ENCODE results near the gene NTSR1.

Gene NTSR1

DNA sequence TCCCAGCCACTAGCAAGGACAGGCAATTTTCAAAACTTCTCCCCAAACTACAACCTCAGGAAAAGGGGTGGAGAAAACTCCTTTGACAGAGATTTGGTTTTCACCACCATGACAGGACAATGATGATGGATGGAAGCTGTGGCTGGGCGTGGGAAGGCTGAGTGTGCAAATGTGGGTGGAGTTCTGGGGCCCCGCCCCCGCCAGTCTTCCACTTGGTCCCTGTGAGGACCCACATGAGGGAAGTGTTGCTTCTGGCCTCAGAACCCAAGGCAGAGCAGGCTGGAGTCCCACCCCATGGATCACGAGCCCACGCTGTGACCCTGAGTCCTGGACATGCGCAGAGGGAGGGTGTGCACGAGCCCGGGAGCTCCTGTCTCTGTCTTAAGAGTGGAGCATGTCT is 66.1 kb downstream of the NTSR1 start:
- in situ Hi-C loops (cut with HindIII; ENCODE audit: low sequenced_read_pairs) = no loop called here
- DNase-seq (ENCODE audit: low read depth, low spot score) = no peak
- H3K4me3 ChIP-seq (ENCODE audit: low read depth, low read length) = no peak overlapping the region
- TF ChIP-seq, protein P1, sequence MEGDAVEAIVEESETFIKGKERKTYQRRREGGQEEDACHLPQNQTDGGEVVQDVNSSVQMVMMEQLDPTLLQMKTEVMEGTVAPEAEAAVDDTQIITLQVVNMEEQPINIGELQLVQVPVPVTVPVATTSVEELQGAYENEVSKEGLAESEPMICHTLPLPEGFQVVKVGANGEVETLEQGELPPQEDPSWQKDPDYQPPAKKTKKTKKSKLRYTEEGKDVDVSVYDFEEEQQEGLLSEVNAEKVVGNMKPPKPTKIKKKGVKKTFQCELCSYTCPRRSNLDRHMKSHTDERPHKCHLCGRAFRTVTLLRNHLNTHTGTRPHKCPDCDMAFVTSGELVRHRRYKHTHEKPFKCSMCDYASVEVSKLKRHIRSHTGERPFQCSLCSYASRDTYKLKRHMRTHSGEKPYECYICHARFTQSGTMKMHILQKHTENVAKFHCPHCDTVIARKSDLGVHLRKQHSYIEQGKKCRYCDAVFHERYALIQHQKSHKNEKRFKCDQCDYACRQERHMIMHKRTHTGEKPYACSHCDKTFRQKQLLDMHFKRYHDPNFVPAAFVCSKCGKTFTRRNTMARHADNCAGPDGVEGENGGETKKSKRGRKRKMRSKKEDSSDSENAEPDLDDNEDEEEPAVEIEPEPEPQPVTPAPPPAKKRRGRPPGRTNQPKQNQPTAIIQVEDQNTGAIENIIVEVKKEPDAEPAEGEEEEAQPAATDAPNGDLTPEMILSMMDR (IDR thresholded peaks at IDR 0.05; ENCODE audit: low read depth, low read length) = no peak

DNA sequence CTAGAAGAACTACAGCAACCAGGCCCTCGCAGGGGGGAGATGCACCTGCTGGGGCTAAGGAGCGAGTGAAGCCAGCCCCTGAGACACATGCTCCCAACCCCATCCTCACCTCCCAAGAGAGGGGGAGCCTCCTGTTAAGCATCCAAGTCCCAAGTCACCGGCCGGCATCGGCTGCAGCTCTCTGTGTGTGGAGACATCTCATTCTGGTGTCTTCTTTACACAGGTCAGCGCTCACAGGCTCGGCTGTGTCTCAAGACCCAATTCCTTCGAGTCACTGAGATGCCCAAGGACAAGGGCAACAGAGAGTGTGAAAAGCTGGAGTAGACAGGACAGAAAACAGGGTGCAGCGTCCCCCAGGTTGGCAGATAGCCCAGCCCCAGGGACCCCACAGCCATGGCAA is 66.6 kb downstream of the NTSR1 start:
- no peak for DNase-seq (ENCODE audit: low read depth, low spot score)
- in situ Hi-C loops (cut with HindIII; ENCODE audit: low sequenced_read_pairs) = no loop called here
- TF ChIP-seq, protein P1 (IDR thresholded peaks at IDR 0.05; ENCODE audit: low read depth, low read length) = no peak
- H3K4me3 ChIP-seq (ENCODE audit: low read depth, low read length) = no peak overlapping the region

DNA sequence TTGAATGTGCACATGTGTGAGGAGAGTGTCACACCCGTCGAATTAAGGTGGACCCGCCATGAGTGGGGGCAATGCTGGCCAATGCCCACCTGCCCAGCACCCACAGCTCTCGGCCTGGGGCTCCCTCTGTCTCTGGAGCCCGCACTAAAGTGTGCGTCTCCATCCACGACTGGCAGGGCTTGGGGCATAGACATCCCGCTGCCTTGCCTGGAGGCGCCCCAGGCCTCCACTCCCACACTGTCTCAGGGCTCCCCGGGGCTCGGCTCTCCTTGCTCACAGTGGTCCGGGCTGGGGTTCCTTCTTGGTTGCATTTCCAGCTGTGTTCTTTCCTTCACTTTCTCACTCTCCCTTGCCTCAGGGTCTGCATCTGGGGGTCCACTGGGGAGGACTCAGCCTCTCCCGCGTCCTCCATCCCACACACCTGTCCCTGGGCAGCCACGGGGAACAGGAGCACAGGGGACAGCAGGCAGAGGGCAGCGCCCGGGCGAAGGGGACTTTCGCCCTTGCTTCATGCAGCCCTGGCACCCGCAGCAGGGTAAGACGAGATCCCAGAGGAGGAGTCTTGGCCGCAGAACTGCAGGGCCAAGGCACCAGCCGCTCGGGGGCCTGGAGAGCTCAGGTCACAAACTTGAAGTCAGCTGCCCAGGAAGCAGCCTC is 67.5 kb downstream of the NTSR1 start:
- H3K4me3 ChIP-seq (ENCODE audit: low read depth, low read length) = no peak overlapping the region
- TF ChIP-seq, protein P1 (IDR thresholded peaks at IDR 0.05; ENCODE audit: low read depth, low read length) = no peak
- in situ Hi-C loops (cut with HindIII; ENCODE audit: low sequenced_read_pairs) = no loop called here

DNA sequence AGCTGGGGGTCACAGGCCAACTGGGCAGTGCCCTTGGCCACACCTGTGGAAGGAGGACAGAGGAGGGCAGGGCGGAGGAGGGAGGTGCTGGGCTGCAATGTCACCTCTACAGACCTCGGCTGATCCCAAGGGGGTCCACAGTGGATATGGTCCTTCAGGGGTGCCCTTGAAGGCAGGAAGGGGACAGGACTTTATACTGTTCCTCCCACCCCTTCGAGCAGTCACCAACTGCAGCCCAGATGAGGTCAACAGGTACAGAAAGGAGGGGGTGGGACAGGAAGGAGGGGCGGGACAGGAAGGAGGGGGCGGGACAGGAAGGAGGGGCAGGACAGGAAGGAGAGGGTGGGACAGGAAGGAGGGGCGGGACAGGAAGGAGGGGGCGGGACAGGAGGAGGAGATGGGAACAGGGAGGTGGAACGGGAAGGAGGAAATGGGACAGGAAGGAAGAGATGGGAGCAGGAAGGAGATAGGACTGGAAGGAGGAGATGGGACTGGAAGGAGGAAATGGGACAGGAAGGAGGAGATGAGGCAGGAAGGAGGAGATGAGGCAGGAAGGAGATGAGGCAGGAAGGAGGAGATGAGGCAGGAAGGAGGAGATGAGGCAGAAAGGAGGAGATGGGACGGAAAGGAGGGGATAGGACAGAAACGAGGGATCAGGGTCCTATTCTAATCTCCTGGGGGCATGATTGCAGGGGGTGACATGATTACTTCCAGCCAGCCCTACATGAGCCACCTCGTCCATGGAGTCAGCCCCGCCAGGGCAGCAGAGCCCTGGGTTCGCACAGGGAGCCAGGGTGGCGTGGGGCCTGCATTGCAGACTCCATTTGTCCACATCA is 68.3 kb downstream of the NTSR1 start:
- no peak for DNase-seq (ENCODE audit: low read depth, low spot score)
- H3K4me3 ChIP-seq (ENCODE audit: low read depth, low read length) = no peak overlapping the region
- TF ChIP-seq, protein P1 (IDR thresholded peaks at IDR 0.05; ENCODE audit: low read depth, low read length) = no peak
- in situ Hi-C loops (cut with HindIII; ENCODE audit: low sequenced_read_pairs) = no loop called here

More for the DNA sequence above, 67.5 kb downstream of the NTSR1 start:
- DNase-seq (ENCODE audit: low read depth, low spot score) = no peak

DNA sequence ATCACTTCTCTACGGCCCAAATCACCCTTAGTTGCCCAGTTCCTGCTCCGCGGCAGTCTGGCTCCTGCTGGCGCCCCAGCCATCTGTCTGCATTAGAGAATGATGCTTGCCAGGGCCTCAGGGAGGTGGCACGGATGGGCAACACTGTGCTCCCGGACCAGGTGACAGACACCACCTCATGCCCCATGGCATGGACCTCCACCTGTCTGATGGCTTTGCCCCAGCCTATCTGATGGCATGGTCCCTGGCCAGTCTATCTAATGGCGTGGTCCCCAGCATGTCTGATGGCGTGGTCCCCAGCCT is 68.8 kb downstream of the NTSR1 start:
- DNase-seq (ENCODE audit: low read depth, low spot score) = no peak
- in situ Hi-C loops (cut with HindIII; ENCODE audit: low sequenced_read_pairs) = no loop called here
- no peak overlapping the region for H3K4me3 ChIP-seq (ENCODE audit: low read depth, low read length)

DNA sequence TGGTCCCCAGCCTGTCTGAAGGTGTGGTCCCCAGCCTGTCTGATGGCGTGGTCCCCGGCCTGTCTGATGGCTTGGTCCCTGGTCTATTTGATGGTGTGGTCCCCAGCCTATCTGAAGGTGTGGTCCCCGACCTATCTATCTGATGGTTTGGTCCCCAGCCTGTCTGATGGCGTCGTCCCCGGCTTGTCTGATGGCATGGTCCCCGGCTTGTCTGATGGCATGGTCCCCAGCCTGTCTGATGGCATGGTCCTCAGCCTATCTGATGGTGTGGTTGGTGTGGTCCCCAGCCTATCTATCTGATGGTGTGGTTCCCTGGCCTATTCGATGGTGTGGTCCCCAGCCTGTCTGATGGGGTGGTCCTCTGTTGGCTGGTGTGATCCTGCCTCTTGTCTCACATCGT is 69.4 kb downstream of the NTSR1 start:
- TF ChIP-seq, protein P1 (IDR thresholded peaks at IDR 0.05; ENCODE audit: low read depth, low read length) = no peak
- in situ Hi-C loops (cut with HindIII; ENCODE audit: low sequenced_read_pairs) = no loop called here
- H3K4me3 ChIP-seq (ENCODE audit: low read depth, low read length) = no peak overlapping the region
- no peak for DNase-seq (ENCODE audit: low read depth, low spot score)

More for the DNA sequence above, 68.8 kb downstream of the NTSR1 start:
- TF ChIP-seq, protein P1 (IDR thresholded peaks at IDR 0.05; ENCODE audit: low read depth, low read length) = no peak

All from astrocyte of the spinal cord (primary cell).